Endothelial cell (in vitro differentiated cells): Measurements from ENCODE around the gene MSANTD1. TPM values are rescaled to one million over a fixed set of nuclear protein-coding genes. Genes with fewer than 3 reads are reported as not detected.

ENCODE experiments used
- DNase-seq: peaks from one replicate; pipeline ENCODE4 v3.0.0; 2021; ENCODE audit warnings: low spot score
- H3K27ac Mint-ChIP-seq: one replicate; pipeline ENCODE4 v1.8.0; 2021; ENCODE audit warnings: mixed read lengths, inconsistent platforms; ENCODE audit not compliant: unreplicated experiment
- H3K27me3 Mint-ChIP-seq: one replicate; pipeline ENCODE4 v1.8.0; 2021; ENCODE audit warnings: mild to moderate bottlenecking, moderate library complexity, mixed read lengths, inconsistent platforms; ENCODE audit not compliant: unreplicated experiment
- H3K36me3 Mint-ChIP-seq: one replicate; pipeline ENCODE4 v1.8.0; 2021; ENCODE audit warnings: mild to moderate bottlenecking, low read depth, mixed read lengths, inconsistent platforms; ENCODE audit not compliant: unreplicated experiment
- H3K4me1 Mint-ChIP-seq: one replicate; pipeline ENCODE4 v1.8.0; 2021; ENCODE audit warnings: mild to moderate bottlenecking, mixed read lengths, inconsistent platforms; ENCODE audit not compliant: unreplicated experiment
- H3K4me3 Mint-ChIP-seq: one replicate; pipeline ENCODE4 v1.8.0; 2021; ENCODE audit warnings: mild to moderate bottlenecking, mixed read lengths, inconsistent platforms; ENCODE audit not compliant: unreplicated experiment
- H3K9me3 Mint-ChIP-seq: one replicate; pipeline ENCODE4 v1.8.0; 2021; ENCODE audit warnings: mixed read lengths, inconsistent platforms; ENCODE audit not compliant: unreplicated experiment
- total RNA-seq: library from RNA; stranded (reverse); fragmentation: NEBNext Ultra II Directional; extraction: Animal tissue kit (Norgen Biotek cat#: 25700); gene quantifications from one replicate; pipeline ENCODE4 v1.2.1, GENCODE V29; 2021; ENCODE audit not compliant: unreplicated experiment
- TF ChIP-seq, protein P1 (sequence below): fragments of 200-600 bp; sonication (generic); IDR thresholded peaks from one replicate; pipeline ENCODE4 v1.5.0; 2021; ENCODE audit warnings: antibody characterized with exemption; ENCODE audit not compliant: unreplicated experiment

Gene MSANTD1
- total RNA-seq, 1 donor from 2014 or later, result 0.97 TPM

GRCh38 chr4:3243136-3243780 is 5.7 kb upstream of the MSANTD1 start:
- Mint-ChIP-seq H3K27ac (no peak overlapping the region), H3K27me3 (peaks cover 3% of the 10 kb centered on the region), H3K4me1 (no peaks in the 10 kb centered on the region), H3K36me3 (peaks cover 25% of the 10 kb centered on the region), H3K4me3 (no peak overlapping the region), H3K9me3 (no peaks in the 10 kb centered on the region)
- TF ChIP-seq, protein P1, sequence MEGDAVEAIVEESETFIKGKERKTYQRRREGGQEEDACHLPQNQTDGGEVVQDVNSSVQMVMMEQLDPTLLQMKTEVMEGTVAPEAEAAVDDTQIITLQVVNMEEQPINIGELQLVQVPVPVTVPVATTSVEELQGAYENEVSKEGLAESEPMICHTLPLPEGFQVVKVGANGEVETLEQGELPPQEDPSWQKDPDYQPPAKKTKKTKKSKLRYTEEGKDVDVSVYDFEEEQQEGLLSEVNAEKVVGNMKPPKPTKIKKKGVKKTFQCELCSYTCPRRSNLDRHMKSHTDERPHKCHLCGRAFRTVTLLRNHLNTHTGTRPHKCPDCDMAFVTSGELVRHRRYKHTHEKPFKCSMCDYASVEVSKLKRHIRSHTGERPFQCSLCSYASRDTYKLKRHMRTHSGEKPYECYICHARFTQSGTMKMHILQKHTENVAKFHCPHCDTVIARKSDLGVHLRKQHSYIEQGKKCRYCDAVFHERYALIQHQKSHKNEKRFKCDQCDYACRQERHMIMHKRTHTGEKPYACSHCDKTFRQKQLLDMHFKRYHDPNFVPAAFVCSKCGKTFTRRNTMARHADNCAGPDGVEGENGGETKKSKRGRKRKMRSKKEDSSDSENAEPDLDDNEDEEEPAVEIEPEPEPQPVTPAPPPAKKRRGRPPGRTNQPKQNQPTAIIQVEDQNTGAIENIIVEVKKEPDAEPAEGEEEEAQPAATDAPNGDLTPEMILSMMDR, result no peak
- DNase-seq, result no peak

GRCh38 chr4:3244002-3244401 is 5.0 kb upstream of the MSANTD1 start:
- no peak overlapping the region for H3K4me3 Mint-ChIP-seq
- H3K9me3 Mint-ChIP-seq, result no peaks in the 10 kb centered on the region
- H3K27me3 Mint-ChIP-seq, result peaks cover 3% of the 10 kb centered on the region
- no peaks in the 10 kb centered on the region for H3K4me1 Mint-ChIP-seq
- TF ChIP-seq, protein P1, result no peak
- no peak for DNase-seq
- H3K36me3 Mint-ChIP-seq, result peaks cover 23% of the 10 kb centered on the region
- no peak overlapping the region for H3K27ac Mint-ChIP-seq

DNA sequence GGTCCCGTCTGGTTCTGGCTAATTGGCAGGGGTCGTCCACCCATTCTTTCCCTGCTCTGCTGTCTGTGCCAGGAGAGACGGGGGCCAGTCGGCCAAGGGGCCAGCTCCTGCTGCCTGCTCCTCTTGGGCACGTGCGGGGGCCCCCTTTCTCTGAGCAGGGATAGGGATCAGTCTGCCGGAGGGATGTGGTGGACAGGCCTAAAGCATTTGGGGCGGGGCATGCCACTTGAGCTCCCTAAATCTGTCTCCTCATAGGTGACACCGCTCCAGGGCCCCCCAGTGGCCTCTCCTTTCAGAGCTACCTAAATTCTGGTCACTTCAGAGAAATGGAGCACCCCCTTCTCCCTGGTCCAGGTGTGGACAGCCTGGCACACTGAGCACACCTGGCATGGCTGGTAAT is 4.2 kb upstream of the MSANTD1 start:
- TF ChIP-seq, protein P1, result no peak
- Mint-ChIP-seq H3K9me3 (no peaks in the 10 kb centered on the region), H3K4me3 (no peak overlapping the region), H3K4me1 (no peaks in the 10 kb centered on the region), H3K36me3 (peaks cover 23% of the 10 kb centered on the region), H3K27ac (no peak overlapping the region), H3K27me3 (peaks cover 4% of the 10 kb centered on the region)
- no peak for DNase-seq

- Mint-ChIP-seq H3K27ac (no peak overlapping the region), H3K36me3 (peaks cover 22% of the 10 kb centered on the region)
Measured at GRCh38 chr4:3245676-3246075, 3.3 kb upstream of the MSANTD1 start.

More at GRCh38 chr4:3245676-3246075, 3.3 kb upstream of the MSANTD1 start:
- Mint-ChIP-seq H3K9me3 (no peaks in the 10 kb centered on the region), H3K27me3 (peaks cover 4% of the 10 kb centered on the region), H3K4me1 (no peaks in the 10 kb centered on the region), H3K4me3 (no peak overlapping the region)
- TF ChIP-seq, protein P1, result no peak
- no peak for DNase-seq
